NT2/D1 (cell line): ENCODE data around the gene ADARB2.

Source experiments
- SUZ12 ChIP-seq: IDR thresholded peaks from 2 replicates; pipeline ENCODE4 v1.6.1; 2011; ENCODE audit not compliant: insufficient read length, insufficient read depth; ENCODE audit errors: extremely low read depth
- YY1 ChIP-seq: IDR thresholded peaks from 2 replicates; pipeline ENCODE4 v1.6.1; 2011; ENCODE audit not compliant: insufficient read length, insufficient read depth
- ZNF274 ChIP-seq: IDR thresholded peaks from 2 replicates; pipeline ENCODE4 v1.6.1; 2011; ENCODE audit warnings: mild to moderate bottlenecking, low read depth, low read length

GRCh38 chr10:1464881-1465417 lies 272.4 kb downstream of the ADARB2 start:
- TF ChIP-seq YY1 (no peak), ZNF274 (no peak), SUZ12 (no peak)
